Activated CD4-positive, alpha-beta memory T cell treated with anti-CD3 and anti-CD28 coated beads for 36 hours (primary cell): ENCODE measurements around the gene ABCA8. TPM values are rescaled to one million over a fixed set of nuclear protein-coding genes. Genes with fewer than 3 reads are reported as not detected.

Source experiments
- total RNA-seq, 2 experiments: library from RNA; stranded (reverse); gene quantifications; one replicate each; pipeline ENCODE4 v1.2.3, GENCODE V29; 2021

Gene ABCA8
- total RNA-seq, 2 experiments from 2014 or later, result not detected

Other genes starting within 250 kb of the ABCA8 start
- gene ABCA9, start 105.5 kb upstream of the ABCA8 start, total RNA-seq, result not detected
- gene ABCA6, start 186.5 kb upstream of the ABCA8 start, total RNA-seq, result not detected